COR-L47 (cell line): ENCODE results near the gene HELLS.
"Not testable (repeated sequence)": the region's sequence is repeated elsewhere in the genome, so short reads cannot be mapped to it uniquely, and the experiment has no call there.

ENCODE experiments used
- DNase-seq: peaks from one replicate; lab custom pipeline; 2025; lab: John Stamatoyannopoulos, UW

HELLS gene

GRCh38 chr10:94545391-94546048 is at the start of gene HELLS:
Gene HELLS, plus strand, starts transcription at chr10:94545788. Its CDS starts 134 bp downstream, at chr10:94545922.
- DNase-seq = peak; percentile 59

- no peak for DNase-seq
Measured at GRCh38 chr10:94496010-94496409, 49.6 kb upstream of the HELLS start.

GRCh38 chr10:94496646-94497045 is 48.9 kb upstream of the HELLS start:
- DNase-seq = no peak

- DNase-seq = no peak
Measured at GRCh38 chr10:94500063-94500462, 45.5 kb upstream of the HELLS start.

- no peak for DNase-seq
Measured at GRCh38 chr10:94521276-94522250, 24.0 kb upstream of the HELLS start.

- no peak for DNase-seq
Measured at GRCh38 chr10:94524146-94524545, 21.4 kb upstream of the HELLS start.

- DNase-seq = no peak
Measured at GRCh38 chr10:94524711-94525110, 20.9 kb upstream of the HELLS start.

- DNase-seq = not testable (repeated sequence)
Measured at GRCh38 chr10:94531550-94531949, 14.0 kb upstream of the HELLS start.

GRCh38 chr10:94533027-94533426 is 12.6 kb upstream of the HELLS start:
- DNase-seq = no peak

- DNase-seq = not testable (repeated sequence)
Measured at GRCh38 chr10:94542282-94542681, 3.3 kb upstream of the HELLS start.

GRCh38 chr10:94546049-94546900 is 687 bp downstream of the HELLS start:
- DNase-seq = no peak

GRCh38 chr10:94546901-94547185 is 1.3 kb downstream of the HELLS start:
- peak; percentile 8 for DNase-seq

GRCh38 chr10:94549221-94549620 is 3.6 kb downstream of the HELLS start:
- no peak for DNase-seq

- not testable (repeated sequence) for DNase-seq
Measured at GRCh38 chr10:94567714-94568307, 22.2 kb downstream of the HELLS start.

GRCh38 chr10:94571081-94571480 is 25.5 kb downstream of the HELLS start:
- no peak for DNase-seq

GRCh38 chr10:94571528-94571927 is 25.9 kb downstream of the HELLS start:
- no peak for DNase-seq

- DNase-seq = no peak
Measured at GRCh38 chr10:94578790-94579189, 33.2 kb downstream of the HELLS start.

- no peak for DNase-seq
Measured at GRCh38 chr10:94583124-94583523, 37.5 kb downstream of the HELLS start.

- DNase-seq = no peak
Measured at GRCh38 chr10:94591461-94592205, 46.0 kb downstream of the HELLS start.

- DNase-seq = no peak
Measured at GRCh38 chr10:94602729-94603515, 57.3 kb downstream of the HELLS start.
